ENCODE data around the gene DYNLT2.

DYNLT2 gene

DNA sequence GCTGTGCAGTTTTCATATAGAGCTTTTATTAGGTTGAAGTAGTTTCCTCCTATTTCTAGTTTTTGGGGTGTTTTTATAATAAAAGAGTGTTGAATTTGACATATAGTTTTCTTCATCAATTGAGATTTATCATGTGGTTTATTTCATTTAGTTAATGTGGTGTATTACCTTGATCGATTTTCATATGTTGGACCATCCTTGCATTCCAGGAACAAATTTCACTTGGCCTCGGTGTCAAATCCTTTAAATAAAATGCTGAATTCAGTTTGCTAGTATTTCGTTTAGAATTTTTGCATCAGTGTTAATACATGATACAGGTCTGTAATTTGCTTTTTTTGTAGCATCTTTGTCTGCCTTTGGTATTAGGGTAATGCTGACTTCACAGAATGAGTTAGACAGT, 6.0 kb downstream of the DYNLT2 start:
- DNase-seq (ENCODE audit: extremely low spot score, insufficient read length, low read depth) = no peak
- FAIRE-seq = no peak

DNA sequence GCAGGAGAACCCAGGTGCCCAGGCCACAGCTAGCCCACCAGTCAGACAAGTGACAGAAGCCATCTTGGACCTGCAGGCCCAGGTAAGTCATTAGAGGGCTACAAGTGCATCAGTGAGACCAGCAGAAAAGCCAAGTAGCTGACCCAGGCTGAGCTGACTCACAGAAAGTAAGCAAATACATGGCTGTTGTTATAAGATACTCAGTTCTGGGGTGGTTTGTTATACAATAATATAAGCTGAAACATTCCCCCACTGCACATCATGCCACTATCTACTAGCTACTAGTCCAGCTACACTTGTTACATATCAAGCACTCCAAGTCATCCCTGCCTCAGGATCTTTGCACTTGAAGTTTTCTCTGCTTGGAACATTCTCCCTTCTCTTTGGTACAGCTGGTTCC, 10.0 kb downstream of the DYNLT2 start:
- FAIRE-seq = no peak
- DNase-seq (ENCODE audit: extremely low spot score, insufficient read length, low read depth) = no peak

DNA sequence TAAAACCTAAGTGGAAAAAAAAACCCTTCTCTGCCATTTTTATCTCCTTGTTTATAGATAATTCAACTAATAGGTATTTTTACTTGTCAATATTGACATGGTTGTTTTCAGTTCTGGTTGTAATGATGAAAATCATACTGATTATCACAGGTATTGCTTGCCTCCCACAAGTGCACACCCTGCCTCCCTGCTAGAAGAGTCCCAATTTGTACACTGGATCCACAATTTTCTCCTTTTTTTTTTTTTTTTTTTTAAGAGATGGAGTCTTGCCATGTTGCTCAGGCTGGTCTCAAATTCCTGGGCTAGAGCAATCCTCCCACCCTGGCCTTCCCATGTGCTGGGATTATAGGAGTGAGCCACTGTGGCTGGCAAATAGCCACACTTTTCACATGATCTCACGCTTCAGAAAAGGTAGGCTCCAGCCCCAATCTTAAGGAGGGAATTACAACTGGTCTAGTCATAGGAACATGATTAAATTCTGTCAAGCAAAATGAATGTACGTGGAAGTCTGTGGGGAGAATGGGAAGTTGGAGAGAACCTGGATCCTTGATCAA, 12.3 kb downstream of the DYNLT2 start:
- no peak for FAIRE-seq

DNA sequence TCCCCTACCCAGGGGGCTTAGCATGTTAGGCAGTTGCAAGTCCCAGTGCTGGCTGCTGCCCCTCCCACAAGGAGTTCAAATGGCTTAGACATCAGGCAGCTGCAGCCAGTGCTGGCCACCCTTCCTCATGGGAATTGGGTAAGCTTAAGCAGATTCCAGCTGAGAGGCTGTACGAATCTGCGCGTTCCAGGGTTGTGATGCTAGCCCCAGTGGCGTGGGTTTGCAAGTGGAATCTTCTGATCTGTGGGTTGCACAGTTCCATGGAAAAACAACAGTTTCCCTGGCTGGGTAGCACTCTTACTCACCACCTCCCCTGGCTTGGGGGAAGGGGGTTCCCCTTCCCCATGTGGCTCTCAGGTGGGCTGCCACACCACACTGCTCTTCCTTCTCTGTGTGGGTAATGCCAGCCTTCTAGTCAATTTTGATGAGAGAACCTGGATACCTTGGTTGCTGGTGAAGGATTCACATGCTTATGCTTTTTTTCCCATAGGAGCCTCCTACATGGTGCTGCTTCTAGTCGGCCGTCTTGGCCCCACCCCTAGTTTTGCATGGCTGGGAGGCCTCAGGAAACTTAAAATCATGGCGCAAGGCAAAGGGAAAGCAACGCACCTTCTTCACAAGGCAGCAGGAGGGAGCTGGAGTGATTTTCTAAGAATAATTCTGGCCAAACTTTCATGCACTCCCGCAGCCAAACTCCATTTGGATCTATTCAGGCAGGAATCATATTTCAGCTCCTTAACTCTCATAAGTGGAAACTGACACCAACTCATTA, 13.0 kb downstream of the DYNLT2 start:
- no peak for FAIRE-seq
- no peak for DNase-seq (ENCODE audit: extremely low spot score, insufficient read length, low read depth)

More for the DNA sequence above, 12.3 kb downstream of the DYNLT2 start:
- DNase-seq (ENCODE audit: extremely low spot score, insufficient read length, low read depth) = no peak

DNA sequence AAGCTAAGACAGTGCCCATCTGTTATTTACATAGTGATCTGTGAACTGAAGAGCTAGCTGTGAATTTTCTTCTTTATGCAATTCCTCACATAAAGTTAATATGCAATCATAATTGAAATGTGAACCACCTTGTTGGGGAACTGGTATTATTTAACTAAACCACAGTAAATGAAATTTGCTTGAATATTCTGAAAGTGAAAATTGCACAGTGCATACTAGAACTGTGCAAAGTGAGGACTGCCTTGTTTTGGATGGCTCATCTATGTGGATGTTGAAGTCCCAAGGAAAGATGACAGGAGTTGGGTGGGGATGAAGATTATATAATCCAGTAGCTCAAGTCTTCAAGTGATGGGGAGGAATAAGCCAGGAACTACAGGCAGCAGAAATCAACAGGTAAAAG, 21.4 kb downstream of the DYNLT2 start:
- DNase-seq (ENCODE audit: extremely low spot score, insufficient read length, low read depth) (no peak), FAIRE-seq (no peak)

DNA sequence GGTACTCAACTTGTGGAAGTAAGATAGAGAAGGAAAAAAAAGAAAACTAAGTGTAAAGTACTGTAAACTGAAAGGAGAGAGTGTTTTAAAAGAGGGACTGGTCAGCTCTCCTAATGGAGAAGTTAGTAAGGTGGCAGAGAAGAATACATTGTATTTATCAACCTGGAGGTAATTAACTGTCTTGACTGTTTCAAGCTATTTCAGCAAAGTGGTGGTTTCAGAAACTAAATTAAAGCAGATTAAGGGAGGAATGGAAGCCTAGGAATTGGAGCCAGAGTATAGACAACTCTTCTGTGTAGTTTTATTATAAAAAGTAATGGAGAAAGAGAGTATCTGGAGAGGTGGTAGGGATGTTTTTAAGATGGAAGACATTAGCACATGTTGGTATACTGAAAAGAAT, 24.4 kb downstream of the DYNLT2 start:
- FAIRE-seq = no peak
- no peak for DNase-seq (ENCODE audit: extremely low spot score, insufficient read length, low read depth)

DNA sequence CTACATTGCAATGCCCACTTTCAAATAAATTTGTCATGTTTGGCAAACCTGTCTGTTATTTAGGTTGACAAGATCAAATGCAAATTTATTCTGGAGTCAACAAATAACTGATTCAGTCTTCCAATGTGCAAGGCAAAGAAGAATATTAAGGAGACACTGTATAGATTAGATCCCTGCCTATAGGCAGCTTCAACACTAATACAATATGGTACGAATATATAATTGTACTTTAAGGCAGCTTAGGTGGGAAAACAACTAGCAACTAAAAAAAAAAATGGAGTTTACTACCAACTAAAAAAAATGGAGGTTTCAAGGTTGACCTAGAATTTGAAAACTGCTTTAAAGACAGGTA, 25.3 kb downstream of the DYNLT2 start:
- FAIRE-seq (no peak), DNase-seq (ENCODE audit: extremely low spot score, insufficient read length, low read depth) (no peak)

DNA sequence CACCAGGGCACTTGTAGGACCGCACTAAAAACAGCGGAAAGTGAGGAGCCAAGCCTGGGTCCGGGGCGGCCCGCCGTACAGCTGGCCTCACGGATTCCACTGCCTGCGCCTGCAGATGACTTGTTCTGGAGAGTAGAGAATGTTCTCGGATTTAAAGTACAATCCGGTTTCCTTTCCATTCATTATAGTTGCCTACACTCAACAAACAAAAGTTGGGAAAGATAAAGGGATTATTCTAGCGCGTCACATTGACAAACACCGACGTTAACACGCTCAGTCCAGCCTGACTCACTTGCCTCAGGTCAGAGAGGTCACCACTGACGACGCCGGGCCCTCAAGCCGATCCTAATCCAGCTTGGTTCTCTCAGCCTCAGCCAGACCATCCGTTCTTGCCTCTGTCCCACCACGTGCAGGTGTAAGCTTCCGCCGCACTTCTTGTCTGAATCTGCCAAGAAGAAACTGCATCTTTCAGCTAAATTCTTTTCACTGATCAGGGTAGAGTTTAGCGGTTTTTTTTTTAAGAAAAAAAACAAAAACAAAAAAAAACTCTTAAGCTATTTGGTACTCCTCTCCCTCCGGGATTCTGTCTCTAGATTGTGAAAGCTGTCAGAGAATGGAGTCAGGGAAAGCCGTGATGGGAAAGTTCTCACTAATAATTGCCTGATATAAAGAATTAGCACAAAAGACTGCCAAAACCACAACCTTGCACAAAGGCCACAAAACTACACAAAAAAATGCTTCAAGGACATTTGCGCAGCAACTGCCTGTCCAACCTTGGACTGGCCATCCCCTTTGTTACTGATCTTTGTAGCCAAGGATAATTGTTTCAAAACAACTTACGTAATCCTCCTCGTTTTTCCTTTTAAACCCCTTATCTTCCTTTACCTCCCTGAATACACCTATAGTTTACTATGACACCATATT, 26.0 kb downstream of the DYNLT2 start:
- no peak for DNase-seq (ENCODE audit: extremely low spot score, insufficient read length, low read depth)
- FAIRE-seq = peak; percentile 12

DNA sequence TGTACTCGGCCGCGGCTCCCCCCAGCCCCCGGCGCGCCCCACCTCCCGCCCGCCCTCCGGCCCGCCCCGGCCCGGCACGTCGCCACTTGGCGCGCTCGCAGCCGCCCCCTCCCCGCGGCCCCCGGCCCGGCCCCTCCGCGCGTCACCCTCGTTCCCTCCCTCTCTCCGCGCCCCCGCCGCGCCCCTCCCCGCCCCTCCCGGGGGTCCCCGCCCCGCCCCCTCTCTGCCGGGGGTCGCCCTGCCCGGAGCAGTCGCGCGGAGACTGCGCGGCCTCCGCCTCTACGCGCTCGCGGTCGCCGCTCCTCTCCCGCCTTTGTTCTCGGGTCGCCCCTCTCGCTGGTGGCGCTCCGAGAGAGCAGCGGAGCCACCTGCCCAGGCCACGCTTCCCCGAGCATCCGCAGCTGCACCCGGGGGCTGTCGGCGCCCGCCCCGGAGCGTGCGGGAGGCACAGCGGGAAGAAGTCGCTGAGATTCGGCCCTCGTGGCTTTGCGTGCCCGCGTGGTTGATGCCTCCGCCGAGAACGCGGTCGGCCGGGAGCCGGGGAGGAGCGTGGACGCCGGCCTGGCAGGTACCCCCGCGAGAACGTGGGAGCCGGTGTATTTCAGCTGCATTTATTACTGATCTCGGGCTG, 26.8 kb downstream of the DYNLT2 start, which contains the start of gene PHF10:
Gene PHF10 (minus strand): TSS at position 7 of the 631 bp plus-strand sequence. CDS start 569 bp downstream, outside the sequence.
- FAIRE-seq = no peak

DNA sequence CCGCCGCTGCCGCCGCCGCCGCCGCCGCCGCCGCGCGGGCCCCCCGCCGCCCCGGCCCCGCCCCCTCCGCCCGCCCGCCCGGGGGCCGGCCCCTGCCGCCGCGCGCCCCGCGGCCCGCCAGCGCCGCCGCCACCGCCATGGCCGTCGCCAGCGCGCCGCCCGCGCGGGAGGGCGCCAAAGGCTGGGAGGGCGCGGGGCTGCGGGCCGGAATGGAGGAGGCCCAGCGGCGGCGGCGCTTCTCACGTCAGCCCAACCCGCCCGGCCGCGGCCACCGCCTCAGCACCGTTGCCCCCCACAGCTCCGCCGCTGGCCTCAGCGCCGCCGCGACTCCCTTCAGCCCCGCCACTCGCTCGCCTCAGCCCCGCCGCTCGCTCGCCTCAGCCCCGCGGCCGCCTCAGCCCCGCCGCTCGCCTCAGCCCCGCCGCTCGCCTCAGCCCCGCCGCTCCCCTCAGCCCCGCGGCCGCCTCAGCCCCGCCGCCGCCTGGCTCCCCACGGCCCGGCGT, 27.3 kb downstream of the DYNLT2 start:
- FAIRE-seq = no peak
- DNase-seq (ENCODE audit: extremely low spot score, insufficient read length, low read depth) = no peak

More for the DNA sequence above, 26.8 kb downstream of the DYNLT2 start, which contains the start of gene PHF10:
- no peak for DNase-seq (ENCODE audit: extremely low spot score, insufficient read length, low read depth)

DNA sequence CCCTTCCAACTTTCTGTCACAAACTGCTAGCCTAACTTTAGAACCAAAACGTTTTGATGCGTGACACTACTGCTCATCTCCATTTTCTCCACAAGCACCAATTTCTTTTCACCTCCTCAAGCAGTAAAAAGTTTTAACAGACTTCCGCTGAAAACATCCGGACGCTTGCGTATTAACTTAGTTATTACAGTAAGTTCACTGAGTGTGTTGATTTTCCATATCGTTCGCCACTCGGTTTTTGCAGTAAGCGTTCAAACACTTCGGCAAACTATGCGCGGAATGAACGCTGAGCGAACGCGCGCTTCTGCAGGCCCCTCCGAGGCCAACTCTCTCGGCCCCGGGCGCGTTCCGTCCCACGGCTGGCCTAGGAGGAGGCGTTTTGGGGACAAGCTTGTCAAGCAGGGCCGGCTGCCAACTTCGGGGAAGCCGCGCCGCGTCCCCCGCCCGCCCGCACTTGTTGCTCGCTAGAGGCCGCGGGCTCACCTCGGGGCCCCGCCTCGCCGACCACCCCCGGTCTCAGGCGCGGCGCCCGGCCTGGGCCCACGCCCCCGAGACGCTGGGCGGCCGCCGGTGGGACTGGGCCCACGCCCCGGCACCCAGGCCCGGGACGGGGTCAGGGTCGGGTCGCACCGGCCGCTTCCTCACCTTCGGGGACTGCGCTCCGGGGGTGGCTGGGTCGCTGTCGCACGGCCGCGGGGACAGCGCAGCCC, 28.0 kb downstream of the DYNLT2 start:
- FAIRE-seq = peak; percentile 55
- DNase-seq (ENCODE audit: extremely low spot score, insufficient read length, low read depth) = no peak

DNA sequence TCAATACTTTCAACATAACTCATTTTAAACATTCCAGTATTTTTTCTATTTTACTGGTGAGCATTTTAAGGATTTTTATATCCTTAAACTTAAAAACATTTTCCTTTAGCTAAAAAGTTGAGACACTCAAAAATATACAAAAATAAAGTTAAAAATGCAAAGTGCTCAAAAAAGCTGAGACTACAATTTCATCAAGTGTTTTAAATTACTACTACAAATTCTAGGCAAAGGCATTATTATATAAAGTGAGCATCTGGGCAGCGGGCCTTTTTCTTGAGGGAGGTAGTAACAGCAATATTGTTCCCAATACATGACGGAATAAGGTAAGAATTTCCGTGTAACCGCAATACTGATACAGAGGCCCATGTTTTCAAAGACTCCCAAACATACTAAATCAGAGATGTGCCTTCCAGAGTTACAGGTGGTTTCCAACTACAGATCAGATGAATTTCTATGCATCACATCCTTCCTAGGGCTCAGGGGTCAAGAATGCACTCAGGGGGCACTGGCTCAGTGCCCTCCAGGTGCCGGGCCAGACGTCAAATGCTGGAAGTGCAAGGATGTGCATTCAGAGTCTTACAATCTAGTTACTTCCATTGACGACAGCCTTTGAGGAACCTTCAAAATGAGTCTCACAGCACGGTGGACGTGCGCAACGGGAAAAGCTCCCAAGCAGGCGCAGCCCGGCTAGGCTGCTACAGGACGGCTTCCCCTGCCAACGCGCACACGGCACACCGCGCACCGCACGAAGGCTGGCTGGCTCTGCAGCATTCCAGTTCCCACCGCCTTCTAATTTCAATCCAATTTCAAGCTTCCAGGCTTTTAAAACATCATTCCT, 28.8 kb downstream of the DYNLT2 start:
- no peak for DNase-seq (ENCODE audit: extremely low spot score, insufficient read length, low read depth)
- FAIRE-seq = peak; percentile 48

DNA sequence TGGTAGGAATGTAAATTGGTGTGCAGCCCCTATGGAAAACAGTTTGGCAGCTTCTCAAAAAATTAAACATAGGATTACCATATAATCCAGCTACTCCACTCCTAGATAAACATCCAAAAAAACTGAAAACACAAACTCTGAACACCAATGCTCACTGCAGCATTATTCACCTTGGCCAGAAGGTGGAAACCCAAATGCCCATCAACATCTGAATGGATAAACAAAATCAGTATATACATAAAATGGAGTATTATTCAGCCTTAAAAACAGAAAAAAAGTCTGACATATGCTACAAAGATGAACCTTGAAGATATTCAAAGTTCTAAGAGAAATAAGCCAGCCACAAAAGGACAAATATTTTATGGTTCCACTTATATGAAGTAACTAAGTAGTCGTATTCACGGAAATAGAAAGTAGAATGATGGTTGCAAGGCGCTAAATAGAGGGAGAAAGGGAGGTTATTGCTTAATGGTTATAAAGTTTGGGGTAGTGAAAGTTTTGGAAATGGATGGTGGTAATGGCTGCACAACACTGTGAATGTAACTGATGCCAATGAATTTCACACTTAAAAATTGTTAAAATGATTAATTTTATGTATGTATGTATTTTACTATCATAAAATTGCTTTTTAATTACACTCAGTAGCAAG, 31.0 kb downstream of the DYNLT2 start:
- DNase-seq (ENCODE audit: extremely low spot score, insufficient read length, low read depth) (no peak), FAIRE-seq (peak; percentile 24)

DNA sequence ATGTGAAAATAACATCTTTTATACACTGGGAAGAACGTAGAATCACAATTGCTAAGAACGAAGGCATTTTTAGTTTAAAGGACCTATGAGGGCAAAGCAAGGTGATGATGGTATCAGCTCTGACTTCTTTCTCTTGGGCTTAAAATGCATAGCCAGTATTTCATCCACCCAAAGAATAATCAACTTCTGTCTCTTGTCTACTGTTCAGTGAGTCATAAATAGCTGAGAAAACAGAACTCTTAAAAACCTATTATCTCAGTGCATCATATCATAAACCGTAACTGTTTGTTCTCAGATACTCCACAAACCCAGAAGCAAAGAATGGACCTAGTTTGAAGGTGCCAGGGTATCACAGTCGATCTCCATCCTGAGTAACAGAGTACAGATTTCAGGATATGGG, 32.3 kb downstream of the DYNLT2 start:
- no peak for FAIRE-seq
- no peak for DNase-seq (ENCODE audit: extremely low spot score, insufficient read length, low read depth)

DNA sequence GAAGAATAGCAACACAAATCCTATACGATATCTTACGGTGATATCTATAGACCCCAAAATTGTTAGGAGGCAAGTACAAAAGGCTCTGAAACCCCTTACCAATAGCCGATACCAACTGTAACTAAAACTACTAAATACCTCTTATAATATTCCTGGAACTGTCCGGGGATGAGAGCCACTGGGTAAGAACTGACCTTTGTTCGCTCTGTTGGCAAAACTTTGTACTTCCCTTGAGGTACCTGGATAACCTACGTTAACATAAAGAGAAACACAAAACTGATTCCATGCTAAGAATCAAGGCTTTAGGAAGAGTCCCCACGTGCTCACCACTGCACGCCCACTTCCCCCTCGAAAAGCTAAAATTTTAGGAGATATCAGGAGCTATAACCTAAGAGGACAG, 36.8 kb downstream of the DYNLT2 start:
- no peak for FAIRE-seq
- no peak for DNase-seq (ENCODE audit: extremely low spot score, insufficient read length, low read depth)

DNA sequence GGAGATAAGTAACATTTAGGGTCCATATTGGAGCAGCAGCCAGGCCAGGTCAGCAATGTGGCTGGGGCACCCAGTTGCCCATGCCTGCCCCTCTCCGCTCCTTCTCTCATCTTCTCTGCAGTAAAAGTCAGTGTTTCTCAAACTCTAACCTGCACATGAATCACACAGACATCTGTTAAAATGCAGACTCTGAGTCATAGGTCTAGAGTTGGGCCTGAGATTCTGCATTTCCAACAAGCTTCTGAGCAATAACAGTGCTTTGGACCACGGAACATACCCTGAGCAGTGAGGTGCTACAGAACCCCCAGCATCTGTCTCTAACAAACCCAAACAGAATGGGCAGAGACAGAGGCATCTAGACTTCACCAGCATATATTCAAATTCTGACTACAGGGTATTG, 37.2 kb downstream of the DYNLT2 start:
- FAIRE-seq (no peak), DNase-seq (ENCODE audit: extremely low spot score, insufficient read length, low read depth) (no peak)

DNA sequence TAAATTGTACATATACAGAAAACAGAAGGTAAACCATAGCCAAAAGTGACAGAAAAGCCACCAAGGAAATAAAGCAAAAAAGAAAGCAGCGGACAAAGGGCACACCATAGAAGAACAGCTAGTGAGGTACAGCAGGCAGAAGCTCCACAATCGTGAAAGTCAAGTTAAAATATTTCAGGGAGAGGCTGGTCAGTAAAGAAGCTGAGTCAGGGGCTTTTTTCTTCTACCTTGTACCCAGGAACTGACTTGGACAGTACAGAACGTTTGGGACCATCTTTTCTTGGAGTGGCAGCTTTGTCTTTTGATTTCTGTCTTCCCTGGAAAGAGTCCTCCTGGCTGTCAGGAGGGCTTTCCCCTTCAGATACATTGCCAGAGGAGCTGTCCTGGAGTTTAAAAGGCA, 41.4 kb downstream of the DYNLT2 start:
- DNase-seq (ENCODE audit: extremely low spot score, insufficient read length, low read depth) (no peak), FAIRE-seq (peak; percentile 15)

DNA sequence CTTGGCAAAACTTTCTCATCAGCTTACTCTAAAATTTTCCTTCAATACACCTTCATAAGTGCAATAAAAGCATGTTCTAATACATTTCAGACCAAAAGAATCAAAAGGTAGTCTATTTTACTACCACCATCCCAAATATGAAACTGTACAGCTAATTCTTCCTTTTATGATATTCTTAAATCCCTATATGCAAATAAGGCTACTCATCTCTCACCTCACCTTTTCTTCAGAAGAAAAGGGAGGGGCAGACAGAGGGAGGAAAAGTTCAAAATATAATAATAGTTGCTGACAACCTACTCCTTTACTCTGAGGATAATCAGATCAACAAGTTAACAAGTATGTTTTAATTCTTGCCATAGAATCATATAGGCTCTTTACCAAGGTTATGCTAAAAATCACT, 42.1 kb downstream of the DYNLT2 start:
- FAIRE-seq (peak; percentile 56), DNase-seq (ENCODE audit: extremely low spot score, insufficient read length, low read depth) (no peak)

Measured in GM18507 (cell line).